HCT116 (cell line): ENCODE data around the gene WDR45B. TPM values are rescaled to one million over a fixed set of nuclear protein-coding genes. Genes with fewer than 3 reads are reported as not detected.

Experiments
- ATAC-seq: fragments of 200-7000 bp; cut with Tn5 transposase; 2 replicates; pipeline ENCODE4 v1.9.1; 2020; ENCODE audit warnings: mild to moderate bottlenecking, moderate library complexity
- BruUV-seq: library from RNA; stranded (reverse); fragments of 400-500 nt; replicated peaks from 2 replicates; lab custom pipeline; 2021; lab: Mats Ljungman, UMichigan
- CTCF ChIA-PET: fragments of 300-600 bp; sonication (Branson Sonifier 250); formaldehyde crosslinking; loops from one replicate; lab custom pipeline; 2021; ENCODE audit warnings: antibody characterized with exemption; lab: Charles Lee
- POLR2A ChIA-PET: fragments of 300-600, 350-600 bp; sonication (Branson Sonifier 250); formaldehyde crosslinking; loops from one replicate; lab custom pipeline; 2021; ENCODE audit warnings: antibody characterized with exemption; lab: Charles Lee
- RAD21 ChIA-PET, 2 experiments: fragments of 300-600 bp; sonication (Branson Sonifier 250); formaldehyde crosslinking; loops; one replicate each; lab custom pipeline; 2023; ENCODE audit warnings: low total read pairs in 2 of 2; ENCODE audit not compliant: uncharacterized antibody in 2 of 2, unreplicated experiment in 2 of 2, low non-redundant PET in 1 of 2; lab: Charles Lee
- DNase-seq: peaks from one replicate; pipeline ENCODE4 v3.0.0-alpha.2; 2010; ENCODE audit warnings: low read depth, low spot score
- H2AFZ ChIP-seq: fragments of 200-600 bp; shearing (Covaris generic), sonication (generic); 2 replicates; pipeline ENCODE4 v1.6.1; 2017; ENCODE audit warnings: low read depth, mixed run types, mixed read lengths, antibody characterized with exemption, low read length; ENCODE audit not compliant: poor library complexity, severe bottlenecking
- H3K27ac ChIP-seq: 2 replicates; pipeline ENCODE4 v1.5.1; 2012; ENCODE audit warnings: low read depth, low read length
- H3K27me3 ChIP-seq: fragments of 200-600 bp; sonication (generic); 2 replicates; pipeline ENCODE4 v1.6.1; 2016; ENCODE audit warnings: mixed run types, low read length, mixed read lengths; ENCODE audit not compliant: insufficient read depth
- H3K36me3 ChIP-seq, 2 experiments: fragments of 200-500 bp in 1 of 2; fragments of 200-600 bp in 1 of 2; sonication (Bioruptor generic) in 1 of 2; sonication (generic) in 1 of 2; 2 replicates each; pipeline versions ENCODE4 v1.5.1 to v1.6.1; 2014 to 2016; ENCODE audit warnings: low read length in 2 of 2, inconsistent platforms in 1 of 2, mixed read lengths in 1 of 2, mixed run types in 1 of 2; ENCODE audit not compliant: insufficient read depth in 2 of 2, control insufficient read depth in 1 of 2
- H3K4me1 ChIP-seq, 2 experiments: fragments of 200-600 bp in 1 of 2; sonication (generic) in 1 of 2; 2 replicates each; pipeline versions ENCODE4 v1.5.1 to v1.6.1; 2012 to 2017; ENCODE audit warnings: low read length in 2 of 2, inconsistent platforms in 1 of 2, mild to moderate bottlenecking in 1 of 2, mixed read lengths in 1 of 2, mixed run types in 1 of 2, moderate library complexity in 1 of 2; ENCODE audit not compliant: insufficient read depth in 2 of 2, control insufficient read depth in 1 of 2
- H3K4me2 ChIP-seq: fragments of 200-600 bp; sonication (generic); 2 replicates; pipeline ENCODE4 v1.6.1; 2017; ENCODE audit warnings: mixed run types, low read length, mixed read lengths
- H3K4me3 ChIP-seq, 2 experiments: fragments of 200-600 bp in 1 of 2; sonication (generic) in 1 of 2; replicated peaks in 1 of 2; 2 replicates each; pipeline ENCODE4 v1.5.1; 2011 to 2016; ENCODE audit warnings: low read length in 2 of 2, control low read depth in 1 of 2, low read depth in 1 of 2, mild to moderate bottlenecking in 1 of 2, mixed read lengths in 1 of 2, mixed run types in 1 of 2
- H3K79me2 ChIP-seq: fragments of 200-600 bp; sonication (generic); 2 replicates; pipeline ENCODE4 v1.6.1; 2017; ENCODE audit warnings: mild to moderate bottlenecking, mixed run types, low read length, moderate library complexity, mixed read lengths; ENCODE audit not compliant: insufficient read depth
- H3K9ac ChIP-seq: fragments of 200-600 bp; sonication (generic); 2 replicates; pipeline ENCODE4 v1.6.1; 2016; ENCODE audit warnings: low read length, mixed read lengths
- H3K9me2 ChIP-seq: fragments of 200-600 bp; sonication (generic), shearing (Covaris generic); 2 replicates; pipeline ENCODE4 v1.6.1; 2017; ENCODE audit warnings: mixed run types, mild to moderate bottlenecking, moderate library complexity; ENCODE audit not compliant: insufficient read depth
- H3K9me3 ChIP-seq, 2 experiments: fragments of 200-500 bp in 1 of 2; fragments of 200-600 bp in 1 of 2; sonication (Bioruptor generic) in 1 of 2; sonication (generic) in 1 of 2; 2 replicates each; pipeline ENCODE4 v1.6.1; 2014 to 2017; ENCODE audit warnings: low read length in 2 of 2, mixed read lengths in 2 of 2, inconsistent platforms in 1 of 2, low read depth in 1 of 2, mild to moderate bottlenecking in 1 of 2, mixed run types in 1 of 2, moderate library complexity in 1 of 2; ENCODE audit not compliant: control insufficient read depth in 1 of 2, insufficient read depth in 1 of 2
- H4K20me1 ChIP-seq: fragments of 200-600 bp; sonication (generic), shearing (Covaris generic); 2 replicates; pipeline ENCODE4 v1.6.1; 2017; ENCODE audit warnings: mixed run types, mild to moderate bottlenecking, moderate library complexity; ENCODE audit not compliant: insufficient read depth
- CEBPB ChIP-seq: IDR thresholded peaks from 2 replicates; pipeline ENCODE4 v1.6.1; 2012; ENCODE audit warnings: low read depth
- EGR1 ChIP-seq: IDR thresholded peaks from 2 replicates; pipeline ENCODE4 v1.6.1; 2012; ENCODE audit warnings: low read depth
- ELF1 ChIP-seq: IDR thresholded peaks from 2 replicates; pipeline ENCODE4 v1.6.1; 2012; ENCODE audit warnings: low read depth, borderline replicate concordance
- EZH2phosphoT487 ChIP-seq: fragments of 200-600 bp; IDR thresholded peaks from 2 replicates; pipeline ENCODE4 v1.6.1; 2018; ENCODE audit warnings: antibody characterized with exemption, borderline replicate concordance
- POLR2AphosphoS5 ChIP-seq: IDR thresholded peaks from 2 replicates; pipeline ENCODE4 v1.6.1; 2011; ENCODE audit warnings: mild to moderate bottlenecking, low read depth, low read length, moderate library complexity
- RAD21 ChIP-seq: IDR thresholded peaks from 2 replicates; pipeline ENCODE4 v1.6.1; 2012; ENCODE audit warnings: low read depth, mild to moderate bottlenecking
- REST ChIP-seq: IDR thresholded peaks from 2 replicates; pipeline ENCODE4 v1.6.1; 2012; ENCODE audit warnings: low read depth
- SIN3A ChIP-seq: IDR thresholded peaks from 2 replicates; pipeline ENCODE4 v1.6.1; 2012; ENCODE audit warnings: low read depth
- SP1 ChIP-seq: IDR thresholded peaks from 2 replicates; pipeline ENCODE4 v1.6.1; 2012; ENCODE audit warnings: low read depth
- SRF ChIP-seq: IDR thresholded peaks from 2 replicates; pipeline ENCODE4 v1.6.1; 2012; ENCODE audit warnings: low read depth
- TCF7L2 ChIP-seq: IDR thresholded peaks from 2 replicates; pipeline ENCODE4 v1.7.0; 2011; ENCODE audit warnings: borderline replicate concordance, inconsistent platforms; ENCODE audit not compliant: insufficient read depth, insufficient read length; ENCODE audit errors: extremely low read depth
- YY1 ChIP-seq: IDR thresholded peaks from 2 replicates; pipeline ENCODE4 v1.6.1; 2011; ENCODE audit warnings: low read length, low read depth, moderate library complexity, mild to moderate bottlenecking; ENCODE audit not compliant: insufficient replicate concordance; ENCODE audit errors: extremely low read depth
- ZBTB33 ChIP-seq: IDR thresholded peaks from 2 replicates; pipeline ENCODE4 v1.6.1; 2011; ENCODE audit warnings: mild to moderate bottlenecking, low read length, moderate library complexity; ENCODE audit not compliant: insufficient replicate concordance; ENCODE audit errors: extremely low read depth
- ZFX ChIP-seq: fragments of 450-650 bp; IDR thresholded peaks from 2 replicates; pipeline ENCODE4 v1.6.1; 2017
- ZNF274 ChIP-seq: fragments of 200-500 bp; sonication (Bioruptor generic); IDR thresholded peaks from 2 replicates; pipeline ENCODE4 v1.6.1; 2014; ENCODE audit warnings: mild to moderate bottlenecking, low read depth, low read length, inconsistent platforms
- intact Hi-C: fragments of 100-400 bp; cut with micrococcal nuclease; formaldehyde crosslinking; loops from 2 replicates; pipeline ENCODE4 v1.10.0; 2022
- total RNA-seq: library from RNA; stranded (reverse); gene quantifications from one replicate; pipeline ENCODE4 v1.2.1, GENCODE V29; 2021; ENCODE audit not compliant: unreplicated experiment
- TF ChIP-seq, protein P1 (sequence below): IDR thresholded peaks from 2 replicates; pipeline ENCODE4 v1.6.1; 2012

Gene WDR45B
- total RNA-seq, 1 experiment from 2014 or later: 117 TPM

DNA sequence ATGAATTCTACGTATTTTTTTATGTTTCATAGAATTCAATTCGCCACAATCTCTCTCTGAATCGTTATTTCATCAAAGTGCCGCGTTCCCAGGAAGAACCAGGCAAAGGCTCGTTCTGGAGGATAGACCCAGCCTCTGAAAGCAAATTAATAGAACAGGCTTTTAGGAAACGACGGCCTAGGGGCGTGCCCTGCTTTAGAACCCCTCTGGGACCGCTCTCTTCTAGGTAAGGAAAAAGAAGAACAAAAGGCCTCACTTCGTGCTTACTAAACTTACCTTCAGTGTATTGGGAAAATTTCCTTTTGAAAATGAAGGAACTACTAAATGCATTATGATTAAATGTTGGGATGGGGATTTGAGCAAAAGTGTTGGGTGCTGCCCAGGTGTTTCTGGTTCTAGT lies 65.5 kb downstream of the WDR45B start:
- Histone ChIP-seq H3K9ac (no peak overlapping the region), H3K4me1 (peaks cover 0 to 1% of the 10 kb centered on the region in 2 experiments; a peak in 1 of 4 replicates), H3K9me2 (no peaks in the 10 kb centered on the region)
- CTCF ChIA-PET: no interaction called here
- TF ChIP-seq ZNF274 (no peak), RAD21 (no peak), REST (no peak), EZH2phosphoT487 (no peak), ELF1 (no peak), CEBPB (no peak), ZBTB33 (no peak), YY1 (no peak), SIN3A (no peak), POLR2AphosphoS5 (no peak), TCF7L2 (no peak), ZFX (no peak), EGR1 (no peak), SRF (no peak), SP1 (no peak)
- TF ChIP-seq, protein P1, sequence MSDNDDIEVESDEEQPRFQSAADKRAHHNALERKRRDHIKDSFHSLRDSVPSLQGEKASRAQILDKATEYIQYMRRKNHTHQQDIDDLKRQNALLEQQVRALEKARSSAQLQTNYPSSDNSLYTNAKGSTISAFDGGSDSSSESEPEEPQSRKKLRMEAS: no peak
- TF ChIP-seq, all 23 proteins: peak for 0
- BruUV-seq: no TSS peak
- H3K27me3 ChIP-seq: no peaks in the 10 kb centered on the region
- RAD21 ChIA-PET: no interaction called here
- H3K4me2 ChIP-seq: no peak overlapping the region
- POLR2A ChIA-PET: no interaction called here
- no peak overlapping the region for H3K4me3 ChIP-seq
- DNase-seq (no peak), ATAC-seq (no peak)
- intact Hi-C loops: no loop called here
- H2AFZ ChIP-seq: no peak overlapping the region
- H4K20me1 ChIP-seq: peaks cover 4% of the 10 kb centered on the region; the same call in 1 of the 2 replicates
- peaks cover 41 to 59% of the 10 kb centered on the region in 2 experiments for H3K36me3 ChIP-seq
- peaks cover 66% of the 10 kb centered on the region for H3K79me2 ChIP-seq
- H3K9me3 ChIP-seq: no peaks in the 10 kb centered on the region
- no peak overlapping the region for H3K27ac ChIP-seq
